HG02884 (cell line): Measurements from ENCODE around the gene SDC3.

Experiments
- ATAC-seq: cut with Tn5 transposase; IDR thresholded peaks from one replicate; pipeline ENCODE4 v1.9.1; 2021; ENCODE audit warnings: mild to moderate bottlenecking, moderate library complexity; ENCODE audit not compliant: unreplicated experiment

Gene SDC3

GRCh38 chr1:30929135-30929889 is 20.8 kb upstream of the SDC3 start:
- ATAC-seq, result no peak

GRCh38 chr1:30928789-30929134 is 20.2 kb upstream of the SDC3 start:
- ATAC-seq, result no peak

- ATAC-seq, result no peak
Observed at GRCh38 chr1:30928171-30928570, 19.6 kb upstream of the SDC3 start.

GRCh38 chr1:30927448-30927847 is 18.9 kb upstream of the SDC3 start:
- ATAC-seq, result no peak

- no peak for ATAC-seq
Observed at GRCh38 chr1:30923597-30923996, 15.0 kb upstream of the SDC3 start.

- no peak for ATAC-seq
Observed at GRCh38 chr1:30920827-30921226, 12.3 kb upstream of the SDC3 start.

- no peak for ATAC-seq
Observed at GRCh38 chr1:30919025-30919881, 10.7 kb upstream of the SDC3 start.

GRCh38 chr1:30916296-30916695 is 7.7 kb upstream of the SDC3 start:
- ATAC-seq, result no peak

- no peak for ATAC-seq
Observed at GRCh38 chr1:30915491-30916230, 7.1 kb upstream of the SDC3 start.

- ATAC-seq, result no peak
Observed at GRCh38 chr1:30914931-30915330, 6.4 kb upstream of the SDC3 start.

- ATAC-seq, result no peak
Observed at GRCh38 chr1:30914587-30914922, 6.0 kb upstream of the SDC3 start.

GRCh38 chr1:30912913-30913652 is 4.5 kb upstream of the SDC3 start:
- no peak for ATAC-seq

- ATAC-seq, result no peak
Observed at GRCh38 chr1:30912224-30912623, 3.7 kb upstream of the SDC3 start.

- ATAC-seq, result no peak
Observed at GRCh38 chr1:30911059-30911954, 2.7 kb upstream of the SDC3 start.

GRCh38 chr1:30909365-30910068 is 959 bp upstream of the SDC3 start:
- ATAC-seq, result no peak

- no peak for ATAC-seq
Observed at GRCh38 chr1:30908316-30908695, 252 bp downstream of the SDC3 start.

GRCh38 chr1:30907481-30908315 is 860 bp downstream of the SDC3 start:
- no peak for ATAC-seq

GRCh38 chr1:30906631-30907441 is 1.7 kb downstream of the SDC3 start:
- ATAC-seq, result no peak
